ENCODE measurements around the gene UGT1A7.
"Not testable (repeated sequence)": the region's sequence is repeated elsewhere in the genome, so short reads cannot be mapped to it uniquely, and the experiment has no call there.

Gene UGT1A7

GRCh38 chr2:233684640-233685039, 2.9 kb downstream of the UGT1A7 start:
- no peak for DNase-seq

- no peak for DNase-seq
Measured at GRCh38 chr2:233686928-233687327, 5.2 kb downstream of the UGT1A7 start.

DNA sequence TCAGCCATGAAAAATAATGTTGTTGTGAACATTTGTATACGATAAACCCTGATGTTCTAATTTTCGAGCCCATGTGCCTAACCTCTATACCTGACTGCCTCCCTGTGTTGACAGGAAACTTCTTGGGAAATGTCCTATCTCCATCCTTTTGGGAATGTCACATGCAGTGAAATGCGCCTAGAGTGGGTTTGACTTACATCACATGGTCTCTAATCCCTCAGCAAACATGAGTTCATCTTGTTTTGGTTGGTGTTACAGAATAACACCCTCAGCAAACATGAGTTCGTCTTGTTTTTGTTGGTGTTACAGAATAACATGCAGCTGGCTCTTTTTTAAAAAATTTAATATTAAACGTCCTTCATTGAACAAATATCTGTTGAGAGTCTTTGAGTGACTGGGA, 6.6 kb downstream of the UGT1A7 start:
- no peak for DNase-seq

DNA sequence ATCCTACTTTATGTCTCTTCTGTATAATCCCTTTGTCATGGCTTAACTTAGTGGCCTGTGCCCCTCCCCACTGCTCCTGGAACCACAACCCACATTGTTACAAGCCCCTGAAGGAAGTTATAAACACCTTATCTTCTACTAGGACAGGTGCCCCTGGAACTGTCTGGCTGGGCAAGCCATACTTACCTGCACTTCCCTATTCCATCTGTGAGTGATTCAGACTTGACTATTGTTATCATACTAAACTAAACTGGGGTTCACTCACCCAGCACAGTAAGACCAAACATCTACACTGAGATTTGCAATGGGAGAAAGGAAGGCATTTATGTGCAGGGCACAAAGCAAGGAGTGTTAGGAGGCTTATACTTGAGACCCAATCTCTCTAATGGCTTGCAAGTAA, 7.3 kb downstream of the UGT1A7 start:
- DNase-seq: no peak

DNA sequence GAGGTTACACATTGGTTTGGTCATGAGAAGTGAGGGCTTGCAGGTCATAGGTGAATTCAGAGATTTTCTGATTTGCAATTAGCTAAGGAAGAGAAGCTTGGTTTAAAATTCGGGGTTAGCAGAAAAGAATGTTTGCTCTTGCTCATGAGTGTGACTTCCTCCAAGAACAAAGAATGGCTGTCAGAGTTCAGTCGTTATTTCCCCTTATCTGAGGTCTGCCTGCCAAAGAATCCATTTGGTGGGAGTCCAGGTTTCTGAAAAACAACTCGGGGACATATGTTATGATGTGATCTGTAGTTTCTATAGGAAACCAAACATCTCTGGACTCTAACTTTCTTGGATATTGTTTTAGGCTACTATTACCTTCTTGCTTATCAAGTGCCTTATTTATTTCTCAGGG, 7.8 kb downstream of the UGT1A7 start:
- DNase-seq: no peak

DNA sequence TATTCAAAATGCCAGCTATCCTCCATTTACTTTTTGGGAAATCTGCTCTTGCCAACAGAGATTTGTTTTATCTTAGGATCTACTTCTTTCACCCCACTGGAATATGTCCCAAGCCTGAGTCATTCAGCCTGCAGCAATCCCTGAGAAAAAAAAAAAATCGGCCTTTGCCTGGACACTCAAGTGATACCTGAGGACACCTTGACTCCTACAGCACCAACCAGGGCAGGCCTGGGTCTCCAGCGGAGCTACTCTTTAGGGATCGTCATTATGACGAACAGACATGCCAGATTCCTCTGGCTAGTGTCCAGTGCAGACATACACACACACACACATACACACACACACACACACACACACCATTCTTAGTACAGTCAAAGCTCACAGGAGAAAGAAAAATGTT, 8.7 kb downstream of the UGT1A7 start:
- no peak for DNase-seq

DNA sequence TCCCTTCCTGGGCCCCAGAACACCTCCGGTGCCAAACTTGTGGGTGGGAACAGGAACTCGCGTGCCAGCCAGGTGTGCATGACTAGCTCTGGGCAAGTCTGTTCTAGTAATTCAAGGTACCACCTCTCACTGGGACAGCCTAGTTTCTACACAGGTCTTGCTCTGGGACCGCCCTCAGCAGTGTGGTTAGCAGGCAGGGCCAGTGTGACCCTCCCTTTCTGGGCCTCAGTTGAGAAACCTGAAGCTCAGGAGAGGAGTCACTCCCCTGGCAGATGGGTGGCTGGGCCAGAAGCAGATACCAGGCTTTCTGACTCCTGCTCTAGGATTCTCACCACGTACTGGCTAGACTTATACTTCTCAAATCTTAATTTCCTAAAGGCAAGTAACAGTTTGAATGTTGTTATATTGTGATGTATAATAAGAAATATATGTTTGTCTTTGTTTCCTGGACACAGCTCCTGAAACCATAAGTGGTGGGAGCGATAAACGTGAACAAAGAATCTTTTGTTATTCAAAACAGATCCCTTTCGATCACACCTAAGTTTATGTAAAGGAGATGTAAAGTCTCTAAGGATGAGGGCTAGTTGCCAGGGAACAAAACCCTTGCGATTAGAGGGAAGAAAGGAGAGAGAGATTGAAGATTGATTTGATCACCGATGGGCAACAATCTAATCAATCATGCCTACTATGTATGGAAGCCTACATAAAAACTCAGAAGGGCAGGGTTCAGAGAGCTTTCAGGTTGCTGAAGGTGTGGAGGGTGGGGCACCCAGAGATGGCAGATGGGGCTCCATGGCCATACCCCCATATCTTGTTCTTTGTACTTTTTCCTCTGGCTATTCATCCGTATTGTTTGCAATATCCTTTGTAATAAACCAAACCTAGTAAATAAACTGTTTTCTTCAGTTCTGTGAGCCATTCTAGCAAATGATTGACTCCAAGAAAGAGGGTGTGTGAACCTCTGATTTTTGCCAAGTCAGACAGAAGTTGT, 10.0 kb downstream of the UGT1A7 start:
- no peak for DNase-seq

GRCh38 chr2:233692648-233693047, 10.9 kb downstream of the UGT1A7 start, which contains the start of gene UGT1A6:
UGT1A6 (plus strand) TSS chr2:233692890; CDS start chr2:233693005, 115 bp downstream.
- no peak for DNase-seq

DNA sequence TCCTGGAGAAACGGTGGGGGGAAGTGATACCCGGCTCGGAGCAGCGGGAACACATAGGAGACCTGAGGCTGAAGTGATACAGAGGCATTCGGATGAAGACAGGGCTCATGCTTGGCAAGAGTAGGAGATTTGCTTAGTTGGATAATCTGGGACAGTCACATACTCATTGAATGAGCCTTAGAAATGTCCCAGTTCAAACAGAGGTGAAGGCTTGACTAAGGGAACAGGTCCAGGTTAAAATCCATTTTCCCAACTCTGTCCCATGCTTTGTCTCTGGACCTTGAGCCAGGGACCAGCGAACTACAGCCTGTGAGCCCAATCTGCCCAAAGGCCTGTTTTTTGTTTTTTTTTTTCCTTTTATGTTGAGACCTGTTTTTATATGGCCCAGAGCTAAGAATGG, 12.3 kb downstream of the UGT1A7 start:
- no peak for DNase-seq

- DNase-seq: no peak
Measured at GRCh38 chr2:233698740-233699139, 17.0 kb downstream of the UGT1A7 start.

GRCh38 chr2:233699424-233700027, 17.8 kb downstream of the UGT1A7 start:
- DNase-seq: no peak

DNA sequence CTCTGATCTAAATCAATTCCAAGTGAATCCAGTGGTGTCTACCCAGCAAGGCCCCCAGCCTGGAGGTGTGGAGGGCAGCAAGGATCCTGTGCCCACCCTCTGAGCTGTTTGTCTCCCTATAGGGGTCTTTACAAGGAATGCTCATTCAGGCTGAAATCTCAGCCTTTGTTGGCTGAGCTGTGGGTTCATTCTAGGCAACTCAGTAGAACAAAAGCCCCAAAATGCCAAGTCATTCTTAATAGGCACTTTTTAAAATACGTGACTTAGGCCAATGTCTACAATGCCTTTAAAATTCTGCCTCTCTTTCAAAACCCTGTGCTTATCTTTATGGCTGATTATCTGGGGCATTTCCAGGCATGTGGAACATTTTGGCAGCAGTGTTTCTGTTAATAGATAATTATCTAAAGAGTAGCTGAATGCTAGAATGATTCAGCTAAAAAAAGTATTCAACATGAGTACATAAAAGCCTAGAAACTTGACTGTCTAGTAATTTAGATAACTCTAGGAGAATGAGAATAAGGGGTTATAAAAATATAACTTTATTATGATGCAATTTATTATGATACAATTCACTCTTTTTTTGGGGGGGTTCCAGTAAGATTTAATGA, 18.4 kb downstream of the UGT1A7 start:
- DNase-seq: no peak

DNA sequence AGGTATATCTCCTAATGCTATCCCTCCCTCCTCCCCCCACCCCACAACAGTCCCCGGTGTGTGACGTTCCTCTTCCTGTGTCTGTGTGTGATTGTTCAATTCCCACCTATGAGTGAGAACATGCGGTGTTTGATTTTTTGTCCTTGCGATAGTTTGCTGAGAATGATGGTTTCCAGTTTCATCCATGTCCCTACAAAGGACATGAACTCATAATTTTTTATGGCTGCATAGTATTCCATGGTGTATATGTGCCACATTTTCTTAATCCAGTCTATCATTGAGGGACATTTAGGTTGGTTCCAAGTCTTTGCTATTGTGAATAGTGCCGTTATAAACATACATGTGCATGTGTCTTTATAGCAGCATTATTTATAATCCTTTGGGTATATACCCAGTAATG, 19.1 kb downstream of the UGT1A7 start:
- not testable (repeated sequence) for DNase-seq

DNA sequence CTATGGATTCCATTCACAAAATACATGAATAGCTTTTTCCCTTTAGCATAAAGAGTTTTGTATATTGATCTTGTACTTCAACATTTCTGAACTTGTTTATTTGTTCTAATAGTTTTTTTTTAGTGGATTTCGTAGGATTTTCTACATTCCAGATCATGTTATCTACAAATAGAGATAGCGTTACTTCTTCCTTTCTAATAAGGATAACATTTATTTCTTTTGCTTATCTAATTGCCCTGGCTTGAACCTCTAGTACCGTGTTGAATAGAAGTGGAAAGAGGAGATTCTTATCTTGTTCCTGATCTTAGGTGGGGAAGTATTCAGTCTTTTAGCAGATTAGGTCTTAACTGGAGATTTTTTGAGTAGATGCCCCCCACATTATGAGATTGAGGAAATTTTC, 20.5 kb downstream of the UGT1A7 start:
- no peak for DNase-seq

- DNase-seq: no peak
Measured at GRCh38 chr2:233705911-233706506, 24.3 kb downstream of the UGT1A7 start.

DNA sequence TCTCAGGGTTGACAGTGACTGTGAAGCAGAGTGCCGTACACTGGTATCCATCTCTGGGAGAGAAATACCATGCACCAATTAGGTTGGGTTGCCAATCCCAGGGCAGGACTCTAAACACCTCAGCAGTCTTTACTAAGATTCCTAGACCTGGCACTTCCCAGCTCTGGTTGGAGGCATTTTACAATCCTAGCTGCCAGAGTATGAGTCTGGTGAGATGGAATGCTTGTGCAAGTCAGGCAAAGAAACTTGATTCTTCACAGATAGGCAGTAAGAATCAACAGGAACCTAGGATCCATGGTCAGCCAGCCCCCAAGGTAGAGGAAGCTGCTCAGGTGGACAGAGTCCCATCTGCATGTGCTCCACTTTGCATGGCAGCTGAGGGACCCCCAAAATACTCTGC, 25.0 kb downstream of the UGT1A7 start:
- no peak for DNase-seq

DNA sequence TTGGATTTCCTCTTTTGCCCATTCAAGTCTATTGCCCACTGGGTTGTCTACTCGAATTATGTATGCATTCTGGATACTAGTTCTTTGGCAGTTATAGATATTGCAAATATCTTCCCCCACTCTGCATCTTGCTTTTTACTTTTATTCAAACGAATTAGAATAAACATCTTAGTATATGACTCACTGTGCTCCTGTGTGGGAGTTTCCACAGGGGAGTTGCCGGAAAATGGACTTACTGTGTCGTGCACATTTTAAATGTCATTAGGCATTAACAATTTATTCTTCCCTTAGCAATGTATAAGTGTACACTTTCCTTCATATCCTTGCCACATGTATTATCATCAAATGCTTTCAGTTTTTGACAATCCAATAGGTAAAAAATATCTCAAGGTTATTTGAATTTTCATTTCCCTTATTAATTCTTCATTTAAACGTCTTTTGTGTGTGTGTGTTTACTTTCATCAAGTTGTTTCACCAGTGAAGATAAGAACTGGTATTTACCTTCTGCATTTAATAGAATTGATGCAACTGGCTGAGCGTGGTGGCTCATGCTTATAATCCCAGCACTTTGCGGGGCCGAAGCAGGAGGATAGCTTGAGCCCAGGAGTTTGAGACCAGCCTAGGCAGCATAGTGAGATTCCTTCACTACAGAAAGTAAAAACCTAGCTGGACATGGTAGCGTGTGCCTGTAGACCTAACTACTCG, 26.4 kb downstream of the UGT1A7 start:
- no peak for DNase-seq

GRCh38 chr2:233708942-233709341, 27.2 kb downstream of the UGT1A7 start:
- no peak for DNase-seq

DNA sequence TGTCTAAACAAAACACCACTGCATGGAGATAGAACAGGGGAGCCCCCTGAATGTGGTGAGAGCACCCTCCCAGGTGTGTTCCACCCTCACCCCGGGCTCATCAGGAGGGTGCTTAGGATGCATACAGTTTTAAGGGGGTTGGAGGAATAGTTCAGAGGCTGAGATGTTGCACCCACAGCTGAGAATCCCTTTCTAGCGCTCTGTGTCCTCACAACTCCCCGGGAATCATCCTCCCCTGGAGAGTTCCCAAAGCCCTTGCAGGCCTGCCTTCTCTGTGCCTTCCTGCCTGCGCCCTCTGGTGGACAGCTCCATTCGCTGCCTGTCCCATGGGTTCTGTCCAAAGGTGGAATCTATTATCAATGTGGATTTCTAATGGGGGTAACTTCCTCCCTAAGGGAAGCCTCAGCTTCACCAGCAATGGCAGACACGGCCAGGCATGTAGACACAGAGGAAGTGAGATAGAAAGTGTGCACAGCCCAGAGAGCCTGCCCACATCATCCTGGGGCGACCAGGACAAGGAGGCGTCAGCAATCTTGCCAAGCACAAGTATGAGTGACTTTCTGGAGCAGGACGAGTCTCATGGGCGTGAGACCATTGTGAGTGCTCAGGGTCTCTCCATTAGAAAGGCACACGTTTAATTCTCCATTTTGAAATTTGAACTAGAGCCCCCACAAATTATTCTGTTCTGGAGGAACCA, 29.8 kb downstream of the UGT1A7 start:
- peak; percentile 86 for DNase-seq

DNA sequence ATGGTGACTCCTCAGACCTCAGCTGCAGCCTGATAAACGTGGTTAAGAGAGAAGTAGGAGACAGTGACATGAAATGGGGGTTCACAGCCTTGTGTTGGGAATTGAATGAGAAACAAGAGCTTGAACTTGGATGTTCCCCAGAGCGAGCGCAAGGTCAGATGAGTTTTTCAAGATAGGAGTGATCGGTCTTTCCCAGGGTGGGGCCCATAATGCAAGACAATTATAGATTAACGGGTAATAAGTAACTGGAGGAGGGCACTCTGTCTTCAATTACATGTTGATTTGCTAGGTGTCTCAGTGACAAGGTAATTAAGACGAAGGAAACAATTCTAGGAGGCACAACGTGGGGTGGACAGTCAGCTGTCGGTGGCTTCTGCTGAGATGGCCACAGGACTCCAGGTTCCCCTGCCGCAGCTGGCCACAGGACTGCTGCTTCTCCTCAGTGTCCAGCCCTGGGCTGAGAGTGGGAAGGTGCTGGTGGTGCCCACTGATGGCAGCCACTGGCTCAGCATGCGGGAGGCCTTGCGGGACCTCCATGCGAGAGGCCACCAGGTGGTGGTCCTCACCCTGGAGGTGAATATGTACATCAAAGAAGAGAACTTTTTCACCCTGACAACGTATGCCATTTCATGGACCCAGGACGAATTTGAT, 31.0 kb downstream of the UGT1A7 start, which contains the start of gene UGT1A5:
UGT1A5 (plus strand) TSS at position 297 of the 651 bp plus-strand sequence; CDS start at position 382, 85 bp downstream.
- no peak for DNase-seq

DNA sequence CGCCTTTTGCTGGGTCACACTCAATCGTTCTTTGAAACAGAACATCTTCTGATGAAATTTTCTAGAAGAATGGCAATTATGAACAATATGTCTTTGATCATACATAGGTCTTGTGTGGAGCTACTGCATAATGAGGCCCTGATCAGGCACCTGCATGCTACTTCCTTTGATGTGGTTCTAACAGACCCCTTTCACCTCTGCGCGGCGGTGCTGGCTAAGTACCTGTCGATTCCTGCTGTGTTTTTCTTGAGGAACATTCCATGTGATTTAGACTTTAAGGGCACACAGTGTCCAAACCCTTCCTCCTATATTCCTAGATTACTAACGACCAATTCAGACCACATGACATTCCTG, 31.5 kb downstream of the UGT1A7 start:
- no peak for DNase-seq

Measured in activated CD8-positive, alpha-beta memory T cell treated with anti-CD3 and anti-CD28 coated beads for 24 hours (primary cell).